Glutamatergic neuron (in vitro differentiated cells): ENCODE results near the gene THOP1. TPM values are rescaled to one million over a fixed set of nuclear protein-coding genes. Genes with fewer than 3 reads are reported as not detected.

Experiments
- DNase-seq: peaks from one replicate; pipeline ENCODE4 v3.0.0; 2022
- H3K27ac Mint-ChIP-seq: one replicate; pipeline ENCODE4 v1.8.0; 2020; ENCODE audit warnings: mild to moderate bottlenecking, mixed read lengths, inconsistent platforms; ENCODE audit not compliant: unreplicated experiment
- H3K27me3 Mint-ChIP-seq: one replicate; pipeline ENCODE4 v1.8.0; 2020; ENCODE audit warnings: mild to moderate bottlenecking, moderate library complexity, mixed read lengths, inconsistent platforms; ENCODE audit not compliant: unreplicated experiment
- H3K36me3 Mint-ChIP-seq: one replicate; pipeline ENCODE4 v1.8.0; 2020; ENCODE audit warnings: mild to moderate bottlenecking, mixed read lengths, inconsistent platforms; ENCODE audit not compliant: unreplicated experiment
- H3K4me1 Mint-ChIP-seq: one replicate; pipeline ENCODE4 v1.8.0; 2020; ENCODE audit warnings: mild to moderate bottlenecking, low read depth, mixed read lengths, inconsistent platforms; ENCODE audit not compliant: unreplicated experiment
- H3K4me3 Mint-ChIP-seq: one replicate; pipeline ENCODE4 v1.8.0; 2020; ENCODE audit warnings: mild to moderate bottlenecking, mixed read lengths, inconsistent platforms; ENCODE audit not compliant: unreplicated experiment
- H3K9me3 Mint-ChIP-seq: one replicate; pipeline ENCODE4 v1.8.0; 2020; ENCODE audit warnings: mild to moderate bottlenecking, moderate library complexity, mixed read lengths, inconsistent platforms; ENCODE audit not compliant: unreplicated experiment
- CTCF ChIP-seq: fragments of 200-600 bp; sonication (generic); IDR thresholded peaks from one replicate; pipeline ENCODE4 v1.5.0; 2021; ENCODE audit not compliant: partially characterized antibody, unreplicated experiment
- total RNA-seq: library from RNA; stranded (reverse); fragmentation: NEBNext Ultra II Directional; extraction: Animal tissue kit (Norgen Biotek cat#: 25700); gene quantifications from one replicate; pipeline ENCODE4 v1.2.1, GENCODE V29; 2021; ENCODE audit not compliant: unreplicated experiment

Gene THOP1
- total RNA-seq, 1 donor from 2014 or later = 64.0 TPM

- Mint-ChIP-seq H3K4me3 (peak within 1 kb of the TSS; percentile 85), H3K4me1 (no peaks in the 10 kb centered on the region), H3K9me3 (peaks cover 11% of the 10 kb centered on the region), H3K36me3 (peaks cover 20% of the 10 kb centered on the region), H3K27ac (no peak within 1 kb of the TSS), H3K27me3 (peaks cover 3% of the 10 kb centered on the region)
- peak; percentile 95 for DNase-seq
- peak; percentile 93 for TF ChIP-seq CTCF
Observed at GRCh38 chr19:2840794-2841791, 55.8 kb downstream of the THOP1 start, which contains the start of gene ZNF555. Gene ZNF555 (plus strand): TSS chr19:2841475. CDS start chr19:2841573, 98 bp downstream.

- H3K27ac Mint-ChIP-seq = no peak overlapping the region
Observed at GRCh38 chr19:2841855-2842574, 56.7 kb downstream of the THOP1 start.

GRCh38 chr19:2845107-2845506, 59.8 kb downstream of the THOP1 start:
- Mint-ChIP-seq H3K27ac (no peak overlapping the region), H3K4me3 (no peak overlapping the region), H3K4me1 (no peaks in the 10 kb centered on the region), H3K9me3 (peaks cover 8% of the 10 kb centered on the region), H3K36me3 (peaks cover 13% of the 10 kb centered on the region), H3K27me3 (peaks cover 3% of the 10 kb centered on the region)
- no peak for TF ChIP-seq CTCF
- DNase-seq = no peak

More at GRCh38 chr19:2841855-2842574, 56.7 kb downstream of the THOP1 start:
- Mint-ChIP-seq H3K36me3 (peaks cover 11% of the 10 kb centered on the region), H3K27me3 (peaks cover 3% of the 10 kb centered on the region), H3K4me3 (peak overlapping the region; percentile 83), H3K9me3 (peaks cover 6% of the 10 kb centered on the region), H3K4me1 (no peaks in the 10 kb centered on the region)
- no peak for TF ChIP-seq CTCF
- DNase-seq = peak; percentile 27

GRCh38 chr19:2846180-2846894, 61.0 kb downstream of the THOP1 start:
- TF ChIP-seq CTCF = no peak
- no peak overlapping the region for H3K27ac Mint-ChIP-seq
- DNase-seq = no peak
- H3K36me3 Mint-ChIP-seq = peaks cover 25% of the 10 kb centered on the region
- no peaks in the 10 kb centered on the region for H3K4me1 Mint-ChIP-seq
- H3K4me3 Mint-ChIP-seq = no peak overlapping the region
- H3K27me3 Mint-ChIP-seq = no peaks in the 10 kb centered on the region
- peaks cover 9% of the 10 kb centered on the region for H3K9me3 Mint-ChIP-seq
